KBM-7 (cell line): ENCODE results near the gene OVCA2.

Experiments
- DNase-seq: peaks from one replicate; pipeline ENCODE4 v3.0.0-alpha.2; 2015
- in situ Hi-C: fragments of 300-500 bp; cut with MboI; formaldehyde crosslinking; loops from 2 replicates; pipeline ENCODE4 v1.14.3; 2020; ENCODE audit warnings: low sequenced_read_pairs, low pct_unique_long_range_greater_than_20kb, mixed read lengths

Gene OVCA2

GRCh38 chr17:2041561-2042389 is at the start of gene OVCA2:
Gene OVCA2 (plus strand): TSS chr17:2042022. CDS start chr17:2042048, 26 bp downstream.
- in situ Hi-C loops, result no loop called here

GRCh38 chr17:1992541-1992940 is 49.3 kb upstream of the OVCA2 start:
- DNase-seq, result no peak
- in situ Hi-C loops, result no loop called here

More at GRCh38 chr17:2041561-2042389, at the start of gene OVCA2:
- DNase-seq, result peak; percentile 96

- in situ Hi-C loops, result no loop called here
- DNase-seq, result no peak
Observed at GRCh38 chr17:1994707-1995106, 47.1 kb upstream of the OVCA2 start.

GRCh38 chr17:1995321-1995892 is 46.4 kb upstream of the OVCA2 start:
- in situ Hi-C loops, result no loop called here
- no peak for DNase-seq

- in situ Hi-C loops, result no loop called here
- DNase-seq, result no peak
Observed at GRCh38 chr17:1995907-1996799, 45.7 kb upstream of the OVCA2 start.

GRCh38 chr17:1996800-1997288 is 45.0 kb upstream of the OVCA2 start:
- DNase-seq, result no peak

GRCh38 chr17:1997289-1997926 is 44.4 kb upstream of the OVCA2 start:
- in situ Hi-C loops, result no loop called here
- no peak for DNase-seq

More at GRCh38 chr17:1996800-1997288, 45.0 kb upstream of the OVCA2 start:
- in situ Hi-C loops, result no loop called here

GRCh38 chr17:1997927-1998742 is 43.7 kb upstream of the OVCA2 start:
- in situ Hi-C loops, result no loop called here
- DNase-seq, result no peak

GRCh38 chr17:1999557-2000251 is 42.1 kb upstream of the OVCA2 start:
- in situ Hi-C loops, result no loop called here
- peak; percentile 79 for DNase-seq

- no peak for DNase-seq
- in situ Hi-C loops, result no loop called here
Observed at GRCh38 chr17:2002767-2003329, 39.0 kb upstream of the OVCA2 start.

- DNase-seq, result no peak
- in situ Hi-C loops, result no loop called here
Observed at GRCh38 chr17:2003525-2003924, 38.3 kb upstream of the OVCA2 start.

- in situ Hi-C loops, result no loop called here
- DNase-seq, result no peak
Observed at GRCh38 chr17:2004435-2004952, 37.3 kb upstream of the OVCA2 start.

GRCh38 chr17:2008332-2009126 is 33.3 kb upstream of the OVCA2 start:
- no peak for DNase-seq
- in situ Hi-C loops, result no loop called here

- no peak for DNase-seq
- in situ Hi-C loops, result no loop called here
Observed at GRCh38 chr17:2009737-2010136, 32.1 kb upstream of the OVCA2 start.

- peak; percentile 72 for DNase-seq
- in situ Hi-C loops, result no loop called here
Observed at GRCh38 chr17:2011411-2012371, 30.1 kb upstream of the OVCA2 start.
